Measurements from ENCODE around the gene CST7.

Gene CST7

GRCh38 chr20:24950836-24951525, 1.9 kb downstream of the CST7 start:
- DNase-seq (ENCODE audit: low read depth): no peak

GRCh38 chr20:24951536-24952083, 2.5 kb downstream of the CST7 start:
- no peak for DNase-seq (ENCODE audit: low read depth)

GRCh38 chr20:24952376-24953208, 3.5 kb downstream of the CST7 start:
- no peak for DNase-seq (ENCODE audit: low read depth)

- DNase-seq (ENCODE audit: low read depth): no peak
Observed at GRCh38 chr20:24953209-24953575, 4.1 kb downstream of the CST7 start.

GRCh38 chr20:24953621-24954133, 4.6 kb downstream of the CST7 start:
- DNase-seq (ENCODE audit: low read depth): no peak

- DNase-seq (ENCODE audit: low read depth): no peak
Observed at GRCh38 chr20:24954151-24954550, 5.1 kb downstream of the CST7 start.

- no peak for DNase-seq (ENCODE audit: low read depth)
Observed at GRCh38 chr20:24954566-24954965, 5.5 kb downstream of the CST7 start.

- DNase-seq (ENCODE audit: low read depth): no peak
Observed at GRCh38 chr20:24955045-24955444, 6.0 kb downstream of the CST7 start.

- DNase-seq (ENCODE audit: low read depth): no peak
Observed at GRCh38 chr20:24956001-24956841, 7.2 kb downstream of the CST7 start.

GRCh38 chr20:24957326-24958016, 8.4 kb downstream of the CST7 start:
- no peak for DNase-seq (ENCODE audit: low read depth)

- no peak for DNase-seq (ENCODE audit: low read depth)
Observed at GRCh38 chr20:24958506-24959385, 9.7 kb downstream of the CST7 start.

- DNase-seq (ENCODE audit: low read depth): no peak
Observed at GRCh38 chr20:24959591-24960301, 10.7 kb downstream of the CST7 start.

- DNase-seq (ENCODE audit: low read depth): no peak
Observed at GRCh38 chr20:24960302-24960801, 11.3 kb downstream of the CST7 start.

- no peak for DNase-seq (ENCODE audit: low read depth)
Observed at GRCh38 chr20:24960861-24961260, 11.8 kb downstream of the CST7 start.

- DNase-seq (ENCODE audit: low read depth): no peak
Observed at GRCh38 chr20:24961384-24962181, 12.5 kb downstream of the CST7 start.

- no peak for DNase-seq (ENCODE audit: low read depth)
Observed at GRCh38 chr20:24962182-24962492, 13.1 kb downstream of the CST7 start.

GRCh38 chr20:24962510-24962909, 13.4 kb downstream of the CST7 start:
- no peak for DNase-seq (ENCODE audit: low read depth)

- DNase-seq (ENCODE audit: low read depth): no peak
Observed at GRCh38 chr20:24963672-24964505, 14.8 kb downstream of the CST7 start.

Data from HS-27A (cell line).